H1 (cell line): ENCODE measurements around the gene FLRT2. TPM values are rescaled to one million over a fixed set of nuclear protein-coding genes. Genes with fewer than 3 reads are reported as not detected.

Experiments
- CTCF ChIA-PET: fragments of 300-600 bp; sonication (Branson Sonifier 250); formaldehyde crosslinking; loops from one replicate; lab custom pipeline; 2021; ENCODE audit not compliant: partially characterized antibody; lab: Charles Lee
- POLR2A ChIA-PET: fragments of 300-600 bp; sonication (Branson Sonifier 250); formaldehyde crosslinking; loops from one replicate; lab custom pipeline; 2021; ENCODE audit warnings: inconsistent platforms; ENCODE audit not compliant: partially characterized antibody; lab: Charles Lee
- DNase-seq, 2 experiments: peaks; one replicate each; pipeline versions ENCODE4 v3.0.0 to v3.0.0-alpha.2; 2010 to 2022; ENCODE audit warnings: low spot score in 2 of 2, low read depth in 1 of 2, mixed read lengths in 1 of 2
- FAIRE-seq: peaks from 2 replicates; lab custom pipeline; 2011; peaks lifted over from hg19 to GRCh38; lab: Jason Lieb, UNC
- H2AFZ ChIP-seq: 2 replicates; pipeline ENCODE4 v1.8.1; 2012; ENCODE audit warnings: low read length, inconsistent platforms
- H2AK5ac ChIP-seq: 2 replicates; pipeline ENCODE4 v1.6.1; 2013; ENCODE audit warnings: low read depth, low read length
- H2BK120ac ChIP-seq: replicated peaks from 2 replicates; pipeline ENCODE3; 2013; ENCODE audit warnings: low read depth, low read length, inconsistent platforms
- H2BK12ac ChIP-seq: 2 replicates; pipeline ENCODE4 v1.6.1; 2013; ENCODE audit warnings: low read depth, low read length
- H2BK15ac ChIP-seq: 2 replicates; pipeline ENCODE4 v1.6.1; 2013; ENCODE audit warnings: low read length
- H2BK20ac ChIP-seq: 2 replicates; pipeline ENCODE4 v1.6.1; 2013; ENCODE audit warnings: low read length
- H2BK5ac ChIP-seq: 2 replicates; pipeline ENCODE4 v1.6.1; 2013; ENCODE audit warnings: low read depth, low read length
- H3K14ac ChIP-seq: 2 replicates; pipeline ENCODE4 v1.6.1; 2013; ENCODE audit warnings: inconsistent platforms; ENCODE audit not compliant: insufficient read length
- H3K18ac ChIP-seq: 2 replicates; pipeline ENCODE4 v1.6.1; 2013; ENCODE audit warnings: low read length; ENCODE audit errors: extremely low read depth
- H3K23ac ChIP-seq: 2 replicates; pipeline ENCODE4 v1.6.1; 2013; ENCODE audit warnings: inconsistent platforms; ENCODE audit not compliant: insufficient read length
- H3K23me2 ChIP-seq: 2 replicates; pipeline ENCODE4 v1.6.1; 2013; ENCODE audit warnings: low read depth, low read length
- H3K27ac ChIP-seq: 2 replicates; pipeline ENCODE4 v1.6.1; 2011; ENCODE audit warnings: low read depth, low read length, inconsistent platforms
- H3K27me3 ChIP-seq, 4 experiments: replicated peaks in 1 of 4; 1 replicate in 1 of 4; 2 replicates in 3 of 4; pipeline versions ENCODE4 v1.6.1 to v1.8.1; 2011 to 2013; ENCODE audit warnings: low read length in 3 of 4, mild to moderate bottlenecking in 3 of 4, inconsistent platforms in 2 of 4, mixed read lengths in 2 of 4, moderate library complexity in 1 of 4; ENCODE audit not compliant: control insufficient read depth in 3 of 4, insufficient read depth in 3 of 4; ENCODE audit errors: extremely low read depth in 1 of 4
- H3K36me3 ChIP-seq, 4 experiments: 2 replicates each; pipeline versions ENCODE4 v1.6.1 to v1.8.1; 2011 to 2013; ENCODE audit warnings: mild to moderate bottlenecking in 4 of 4, low read length in 3 of 4, moderate library complexity in 2 of 4, control low read depth in 1 of 4, inconsistent platforms in 1 of 4; ENCODE audit not compliant: insufficient read depth in 4 of 4, control insufficient read depth in 2 of 4
- H3K4ac ChIP-seq: replicated peaks from 2 replicates; pipeline ENCODE3; 2013; ENCODE audit warnings: low read length, low read depth, mixed read lengths, inconsistent platforms; ENCODE audit not compliant: insufficient read length
- H3K4me1 ChIP-seq, 4 experiments: replicated peaks in 1 of 4; 1 replicate in 1 of 4; 2 replicates in 3 of 4; pipeline versions ENCODE4 v1.6.1 to v1.8.1; 2011 to 2013; ENCODE audit warnings: low read length in 3 of 4, inconsistent platforms in 2 of 4, mixed read lengths in 1 of 4; ENCODE audit not compliant: insufficient read depth in 4 of 4, control insufficient read depth in 3 of 4
- H3K4me2 ChIP-seq, 2 experiments: 2 replicates each; pipeline versions ENCODE4 v1.6.1 to v1.8.1; 2011 to 2013; ENCODE audit warnings: low read depth in 2 of 2, low read length in 2 of 2, control low read depth in 1 of 2, inconsistent platforms in 1 of 2, mild to moderate bottlenecking in 1 of 2; ENCODE audit not compliant: insufficient read depth in 1 of 2
- H3K4me3 ChIP-seq, 4 experiments: fragments of 200-600, 300-600 bp in 1 of 4; sonication (generic), shearing (Covaris generic), sonication (Bioruptor Twin) in 1 of 4; 2 replicates each; pipeline versions ENCODE4 v1.5.1 to v1.8.1; 2011 to 2016; ENCODE audit warnings: low read length in 4 of 4, low read depth in 3 of 4, control low read depth in 2 of 4, inconsistent platforms in 2 of 4, mild to moderate bottlenecking in 2 of 4, mixed read lengths in 1 of 4, moderate library complexity in 1 of 4; ENCODE audit not compliant: insufficient read depth in 2 of 4; ENCODE audit errors: extremely low read depth in 1 of 4
- H3K56ac ChIP-seq: replicated peaks from 2 replicates; pipeline ENCODE3; 2013; ENCODE audit warnings: low read depth, mild to moderate bottlenecking, mixed read lengths, low read length, inconsistent platforms; ENCODE audit not compliant: insufficient read length
- H3K79me1 ChIP-seq: 2 replicates; pipeline ENCODE4 v1.6.1; 2013; ENCODE audit warnings: low read depth, low read length, control low read depth
- H3K79me2 ChIP-seq, 2 experiments: 2 replicates each; pipeline versions ENCODE4 v1.6.1 to v1.8.1; 2012 to 2013; ENCODE audit warnings: low read length in 2 of 2, mild to moderate bottlenecking in 2 of 2, inconsistent platforms in 1 of 2; ENCODE audit not compliant: insufficient read depth in 2 of 2, control insufficient read depth in 1 of 2
- H3K9ac ChIP-seq, 4 experiments: replicated peaks in 1 of 4; 1 replicate in 1 of 4; 2 replicates in 3 of 4; pipeline versions ENCODE4 v1.6.1 to v1.8.1; 2011 to 2013; ENCODE audit warnings: low read depth in 3 of 4, low read length in 3 of 4, control low read depth in 2 of 4, mild to moderate bottlenecking in 2 of 4, moderate library complexity in 2 of 4, inconsistent platforms in 1 of 4; ENCODE audit errors: extremely low read depth in 1 of 4
- H3K9me3 ChIP-seq, 2 experiments: 2 replicates each; pipeline versions ENCODE4 v1.6.1 to v1.8.1; 2012 to 2013; ENCODE audit warnings: mild to moderate bottlenecking in 2 of 2, moderate library complexity in 2 of 2, control low read depth in 1 of 2, inconsistent platforms in 1 of 2, low read depth in 1 of 2, low read length in 1 of 2, mixed read lengths in 1 of 2; ENCODE audit not compliant: insufficient read depth in 2 of 2
- H4K20me1 ChIP-seq, 2 experiments: replicated peaks in 1 of 2; 2 replicates each; pipeline versions ENCODE3 to v1.8.1; 2011 to 2013; ENCODE audit warnings: inconsistent platforms in 2 of 2, low read length in 2 of 2, mild to moderate bottlenecking in 1 of 2; ENCODE audit not compliant: insufficient read depth in 2 of 2, control insufficient read depth in 1 of 2
- H4K5ac ChIP-seq: 2 replicates; pipeline ENCODE4 v1.6.1; 2013; ENCODE audit warnings: low read length, low read depth, mixed read lengths, inconsistent platforms; ENCODE audit not compliant: insufficient read length
- H4K8ac ChIP-seq: 2 replicates; pipeline ENCODE4 v1.8.0; 2013; ENCODE audit warnings: mild to moderate bottlenecking, moderate library complexity, low read length, inconsistent platforms; ENCODE audit not compliant: insufficient read depth; ENCODE audit errors: extremely low read depth
- H4K91ac ChIP-seq: replicated peaks from 2 replicates; pipeline ENCODE3; 2013; ENCODE audit warnings: low read length, mixed read lengths, inconsistent platforms; ENCODE audit not compliant: insufficient read length
- POLR2AphosphoS5 ChIP-seq: IDR thresholded peaks from 2 replicates; pipeline ENCODE4 v1.6.1; 2011; ENCODE audit warnings: low read depth, low read length
- WGBS, 2 experiments: shearing (Covaris generic) in 1 of 2; methylation state at CpG; one replicate each; pipeline versions ENCODE4 v1.1.6 to v1.1.7; 2013 to 2015; ENCODE audit warnings: low lambda C conversion rate in 2 of 2, mixed read lengths in 2 of 2, inconsistent platforms in 1 of 2, low coverage in 1 of 2, missing lambda C conversion rate in 1 of 2; ENCODE audit not compliant: insufficient replicate concordance in 2 of 2, insufficient coverage in 1 of 2, insufficient read length in 1 of 2; ENCODE audit errors: extremely low coverage in 1 of 2, missing lambda C conversion rate in 1 of 2; 5-methylcytosine and 5-hydroxymethylcytosine counted together
- polyA plus RNA-seq, 7 experiments: library from polyadenylated mRNA; depleted of rRNA in 3 of 7; stranded (reverse) in 5 of 7; unstranded in 2 of 7; fragments of >200 nt in 5 of 7; fragments of 200-250 nt in 2 of 7; gene quantifications; 1 replicate in 5 of 7; 2 replicates in 1 of 7; 4 replicates in 1 of 7; pipeline versions ENCODE4 v1.2.1 to v1.2.3, GENCODE V29; 2011 to 2013; ENCODE audit warnings: missing spikeins in 2 of 7, mixed read lengths in 2 of 7
- total RNA-seq: library from RNA; stranded (reverse); fragmentation: NEBNext Ultra II Directional; extraction: Animal tissue kit (Norgen Biotek cat#: 25700); gene quantifications from 2 replicates; pipeline ENCODE4 v1.2.1, GENCODE V29; 2021

The FLRT2 gene
- total and polyA plus RNA-seq, 2 of the 8 experiments (the other 6 are each of a cell fraction or from before 2014, with no cell fraction given), result 2.4 to 6.9 TPM

DNA sequence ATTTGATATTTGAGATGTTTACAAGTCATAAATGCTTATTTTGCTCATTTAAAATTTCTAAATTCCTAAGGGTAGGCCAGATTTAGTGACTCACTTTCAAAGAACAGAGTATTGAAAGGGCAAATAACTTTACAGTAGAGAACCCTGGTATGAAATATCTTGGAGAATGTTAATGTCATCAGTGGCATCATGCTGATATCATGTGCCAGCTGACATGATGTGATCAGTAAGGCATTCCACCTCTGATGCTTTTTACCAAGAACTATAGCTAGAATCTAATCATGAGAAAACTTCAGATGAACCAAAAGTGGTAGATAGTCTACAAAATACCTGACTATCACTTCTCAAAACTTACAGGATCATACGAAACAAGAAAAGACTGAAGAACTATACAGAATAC, 2.9 kb upstream of the FLRT2 start:
- Histone ChIP-seq H2BK120ac (no peak overlapping the region), H4K8ac (no peak overlapping the region), H3K18ac (no peak overlapping the region), H3K14ac (no peak overlapping the region), H2AK5ac (no peak overlapping the region), H3K9ac (no peak overlapping the region), H2BK12ac (no peak overlapping the region), H3K4ac (no peak overlapping the region), H3K36me3 (no peaks in the 10 kb centered on the region), H3K4me3 (no peak overlapping the region), H3K4me2 (no peak overlapping the region), H2BK5ac (no peak overlapping the region), H3K79me2 (no peaks in the 10 kb centered on the region), H3K4me1 (peaks cover 6 to 20% (median 8%) of the 10 kb centered on the region in 4 experiments; a peak in 6 of 7 replicates), H4K91ac (no peak overlapping the region), H2BK20ac (no peak overlapping the region), H3K79me1 (no peaks in the 10 kb centered on the region), H3K9me3 (no peaks in the 10 kb centered on the region), H2AFZ (no peak overlapping the region), H3K27me3 (peaks cover 25 to 40% (median 36%) of the 10 kb centered on the region in 4 experiments), H4K5ac (no peak overlapping the region), H3K56ac (no peak overlapping the region), H3K23me2 (peaks cover 33% of the 10 kb centered on the region), H4K20me1 (peaks cover 0 to 2% of the 10 kb centered on the region in 2 experiments), H2BK15ac (no peak overlapping the region), H3K23ac (no peak overlapping the region), H3K27ac (no peak overlapping the region)
- CTCF ChIA-PET, result interaction anchor here (0.8 to 2.7 kb wide), 5 partner anchors 9 to 210 kb away, joined by 3 to 12 read pairs (median 8); no protein-coding TSS in a partner anchor
- TF ChIP-seq POLR2AphosphoS5, result no peak
- 79% methylated on average over 1 of the region's 1 CpG; no CpG with 5 or more reads in 1 of the 2 experiments for WGBS, 2 experiments
- FAIRE-seq (no peak), DNase-seq (no peak)
- POLR2A ChIA-PET, result no interaction called here
